Measurements from ENCODE around the gene CRYBA2. TPM values are rescaled to one million over a fixed set of nuclear protein-coding genes. Genes with fewer than 3 reads are reported as not detected.

Gene CRYBA2
- total and polyA plus RNA-seq, 2 of the 8 experiments (the other 6 are each of a cell fraction or from before 2014, with no cell fraction given): not detected

DNA sequence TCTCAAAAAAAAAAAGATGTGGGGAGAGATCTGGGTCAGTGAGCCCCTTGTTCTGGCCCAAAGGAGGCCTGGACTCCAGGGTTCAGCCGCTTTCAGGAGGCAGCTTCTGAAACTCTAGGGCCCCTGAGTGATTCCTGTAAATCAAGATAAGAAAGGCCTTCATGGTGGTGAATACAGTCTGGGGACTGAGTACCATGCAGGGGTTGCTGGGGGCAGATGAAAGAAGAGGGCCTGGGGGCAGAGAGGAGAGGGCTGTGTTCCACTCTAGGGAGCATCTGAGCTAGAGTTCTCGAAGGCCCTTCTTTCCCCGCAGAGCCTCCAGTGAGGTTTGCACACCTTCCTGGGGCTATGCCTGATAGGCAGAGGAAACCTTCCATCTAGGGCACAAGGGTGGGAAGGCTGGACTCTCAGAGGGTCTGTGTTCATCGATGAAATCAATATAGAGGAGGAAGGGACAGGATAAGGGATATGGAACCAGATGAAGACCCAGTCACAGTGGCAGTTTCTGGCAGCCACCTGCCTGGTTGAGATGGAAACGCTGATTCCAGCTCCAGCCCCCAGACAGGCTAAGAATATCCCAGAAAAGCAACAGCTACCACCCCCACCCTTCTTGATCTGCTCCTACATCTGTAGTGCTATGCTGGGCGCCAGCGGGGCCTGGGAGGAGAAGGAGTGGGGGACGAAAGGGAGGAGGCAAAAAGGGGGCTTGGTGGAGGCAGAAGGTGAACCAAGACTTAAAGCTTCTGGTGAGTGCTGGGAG lies 38.5 kb downstream of the CRYBA2 start:
- Histone ChIP-seq H2AFZ (ENCODE audit: low read length) (no peak overlapping the region), H3K36me3 (ENCODE audit: control insufficient read depth in 2 of 4, insufficient read depth in 4 of 4, low read length in 3 of 4) (peaks cover 0 to 2% (median 0%) of the 10 kb centered on the region in 4 experiments; a peak in 1 of 8 replicates), H3K27me3 (replicated peaks in 1 of 4; ENCODE audit: control insufficient read depth in 3 of 4, extremely low read depth in 1 of 4, insufficient read depth in 3 of 4, low read length in 3 of 4) (peaks cover 7 to 39% (median 24%) of the 10 kb centered on the region in 4 experiments)
- no peak for TF ChIP-seq RBBP5 (IDR thresholded peaks at IDR 0.05; ENCODE audit: borderline replicate concordance, low read depth, low read length)
- no peak for TF ChIP-seq TAF7 (optimal IDR thresholded peaks at IDR 0.05; ENCODE audit: borderline replicate concordance, low read depth, low read length)
- no peak for TF ChIP-seq JUND (IDR thresholded peaks at IDR 0.05; ENCODE audit: low read length)
- TF ChIP-seq TAF1 (IDR thresholded peaks at IDR 0.05; ENCODE audit: low read depth, low read length): no peak
- no peak for TF ChIP-seq RXRA (IDR thresholded peaks at IDR 0.05; ENCODE audit: insufficient read depth, low read depth, low read length)
- no peak for TF ChIP-seq RAD21 (IDR thresholded peaks at IDR 0.05 in 1 of 2, conservative IDR thresholded peaks at IDR 0.05 in 1 of 2; ENCODE audit: low read depth in 2 of 2, low read length in 2 of 2)
- no peak for TF ChIP-seq KDM1A (IDR thresholded peaks at IDR 0.05; ENCODE audit: borderline replicate concordance, low read length)
- TF ChIP-seq, protein P1, sequence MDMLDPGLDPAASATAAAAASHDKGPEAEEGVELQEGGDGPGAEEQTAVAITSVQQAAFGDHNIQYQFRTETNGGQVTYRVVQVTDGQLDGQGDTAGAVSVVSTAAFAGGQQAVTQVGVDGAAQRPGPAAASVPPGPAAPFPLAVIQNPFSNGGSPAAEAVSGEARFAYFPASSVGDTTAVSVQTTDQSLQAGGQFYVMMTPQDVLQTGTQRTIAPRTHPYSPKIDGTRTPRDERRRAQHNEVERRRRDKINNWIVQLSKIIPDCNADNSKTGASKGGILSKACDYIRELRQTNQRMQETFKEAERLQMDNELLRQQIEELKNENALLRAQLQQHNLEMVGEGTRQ (IDR thresholded peaks at IDR 0.05; ENCODE audit: low read length): no peak
- TF ChIP-seq, protein P2, sequence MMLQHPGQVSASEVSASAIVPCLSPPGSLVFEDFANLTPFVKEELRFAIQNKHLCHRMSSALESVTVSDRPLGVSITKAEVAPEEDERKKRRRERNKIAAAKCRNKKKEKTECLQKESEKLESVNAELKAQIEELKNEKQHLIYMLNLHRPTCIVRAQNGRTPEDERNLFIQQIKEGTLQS (IDR thresholded peaks at IDR 0.05; ENCODE audit: insufficient read depth, low read depth, low read length): no peak
- no peak for TF ChIP-seq ZNF274 (IDR thresholded peaks at IDR 0.05; ENCODE audit: borderline replicate concordance, extremely low read depth, low read length)

More for the DNA sequence above, 38.5 kb downstream of the CRYBA2 start:
- Histone ChIP-seq H3K4me3 (ENCODE audit: extremely low read depth in 1 of 4, insufficient read depth in 2 of 4, low read depth in 3 of 4, low read length in 4 of 4) (no peak overlapping the region), H2BK12ac (ENCODE audit: low read depth, low read length) (no peak overlapping the region), H2BK5ac (ENCODE audit: low read depth, low read length) (no peak overlapping the region), H3K23me2 (ENCODE audit: low read depth, low read length) (peaks cover 6% of the 10 kb centered on the region), H3K23ac (ENCODE audit: insufficient read length) (no peak overlapping the region), H3K9me3 (ENCODE audit: insufficient read depth in 2 of 2, low read depth in 1 of 2, low read length in 1 of 2) (no peaks in the 10 kb centered on the region), H2AK5ac (ENCODE audit: low read depth, low read length) (no peak overlapping the region), H4K5ac (ENCODE audit: insufficient read length, low read depth, low read length) (no peak overlapping the region), H3K4ac (replicated peaks; ENCODE audit: insufficient read length, low read depth, low read length) (no peak overlapping the region), H3K9ac (replicated peaks in 1 of 4; ENCODE audit: extremely low read depth in 1 of 4, low read depth in 3 of 4, low read length in 3 of 4) (no peak overlapping the region), H3K79me1 (ENCODE audit: low read depth, low read length) (no peaks in the 10 kb centered on the region), H4K20me1 (replicated peaks in 1 of 2; ENCODE audit: control insufficient read depth in 1 of 2, insufficient read depth in 2 of 2, low read length in 2 of 2) (no peaks in the 10 kb centered on the region), H4K8ac (ENCODE audit: extremely low read depth, insufficient read depth, low read length) (no peak overlapping the region), H3K14ac (ENCODE audit: insufficient read length) (no peak overlapping the region), H3K4me1 (replicated peaks in 1 of 4; ENCODE audit: control insufficient read depth in 3 of 4, insufficient read depth in 4 of 4, low read length in 3 of 4) (peaks cover 0 to 7% (median 6%) of the 10 kb centered on the region in 4 experiments; a peak in 6 of 7 replicates), H3K79me2 (ENCODE audit: control insufficient read depth in 1 of 2, insufficient read depth in 2 of 2, low read length in 2 of 2) (no peaks in the 10 kb centered on the region), H2BK120ac (replicated peaks; ENCODE audit: low read depth, low read length) (no peak overlapping the region), H3K4me2 (ENCODE audit: insufficient read depth in 1 of 2, low read depth in 2 of 2, low read length in 2 of 2) (no peak overlapping the region), H4K91ac (replicated peaks; ENCODE audit: insufficient read length, low read length) (no peak overlapping the region), H3K27ac (ENCODE audit: low read depth, low read length) (no peak overlapping the region), H2BK15ac (ENCODE audit: low read length) (no peak overlapping the region), H3K18ac (ENCODE audit: extremely low read depth, low read length) (no peak overlapping the region), H3K56ac (replicated peaks; ENCODE audit: insufficient read length, low read depth, low read length) (no peak overlapping the region), H2BK20ac (ENCODE audit: low read length) (no peak overlapping the region)
- DNase-seq (ENCODE audit: low read depth in 1 of 2, low spot score in 2 of 2) (no peak), FAIRE-seq (no peak)
- ChIA-PET POLR2A (ENCODE audit: partially characterized antibody) (interaction anchor here (0.7 to 1.2 kb wide), 3 partner anchors 14 to 53 kb away, joined by 3 to 5 read pairs (median 3); no protein-coding TSS in a partner anchor), CTCF (ENCODE audit: partially characterized antibody) (interaction anchor here (0.8 to 6.8 kb wide), 11 partner anchors 8 to 165 kb away, joined by 3 to 50 read pairs (median 4); no protein-coding TSS in a partner anchor)
- WGBS, 2 experiments (ENCODE audit: extremely low coverage in 1 of 2, insufficient coverage in 1 of 2, insufficient read length in 1 of 2, insufficient replicate concordance in 2 of 2, low coverage in 1 of 2, low lambda C conversion rate in 2 of 2, missing lambda C conversion rate in 1 of 2): 82% methylated on average over 8 of the region's 8 CpGs; no CpG with 5 or more reads in 1 of the 2 experiments
